GM21528 (cell line): ENCODE measurements around the gene ILK.
A peak's percentile ranks its signal among the peaks of the same experiment; 100 is the strongest.

Source experiments
- ATAC-seq: cut with Tn5 transposase; IDR thresholded peaks from one replicate; pipeline ENCODE4 v1.9.1; 2021; ENCODE audit warnings: mild to moderate bottlenecking, moderate library complexity; ENCODE audit not compliant: unreplicated experiment, low FRiP score

ILK gene

DNA sequence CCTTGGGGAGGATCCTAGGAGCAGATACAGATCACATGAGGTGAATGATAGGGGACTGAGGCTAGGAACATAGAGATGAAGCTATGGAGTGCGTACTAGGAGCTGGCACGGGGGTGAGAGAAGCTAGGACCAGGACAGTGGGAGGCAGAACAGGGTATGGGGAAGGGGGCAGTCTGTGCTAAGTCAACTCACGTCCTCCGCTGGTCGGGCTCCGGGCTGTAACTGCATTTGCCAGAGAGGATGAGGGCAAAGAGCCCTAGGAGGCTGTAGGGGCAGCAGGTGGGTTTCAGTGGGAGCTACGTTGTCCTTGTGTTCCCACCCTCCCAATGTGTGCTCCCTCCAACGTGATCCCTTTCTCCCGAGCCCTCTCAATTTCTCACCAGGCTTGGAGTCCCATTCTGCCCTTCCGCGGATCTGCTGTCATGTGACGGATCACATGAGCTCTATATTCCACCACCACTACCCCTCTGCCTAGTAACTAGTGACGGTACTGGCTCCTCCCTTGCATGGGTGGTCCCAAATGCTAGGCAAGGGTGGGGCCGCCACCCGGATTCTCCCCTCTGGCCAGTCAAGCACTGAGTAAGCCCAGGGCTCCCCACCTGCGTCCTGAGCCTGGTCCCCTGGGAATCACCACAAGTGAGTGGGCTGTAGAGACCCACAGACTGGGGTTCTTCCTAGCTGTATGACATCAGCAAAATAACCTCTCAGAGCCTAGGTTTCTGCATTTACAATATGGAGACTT, 15.6 kb downstream of the ILK start, which contains the start of gene TPP1:
Gene TPP1, minus strand, starts transcription at position 419 of the 742 bp plus-strand sequence. Its CDS starts 22 bp downstream, at position 397.
- peak; percentile 99 for ATAC-seq

DNA sequence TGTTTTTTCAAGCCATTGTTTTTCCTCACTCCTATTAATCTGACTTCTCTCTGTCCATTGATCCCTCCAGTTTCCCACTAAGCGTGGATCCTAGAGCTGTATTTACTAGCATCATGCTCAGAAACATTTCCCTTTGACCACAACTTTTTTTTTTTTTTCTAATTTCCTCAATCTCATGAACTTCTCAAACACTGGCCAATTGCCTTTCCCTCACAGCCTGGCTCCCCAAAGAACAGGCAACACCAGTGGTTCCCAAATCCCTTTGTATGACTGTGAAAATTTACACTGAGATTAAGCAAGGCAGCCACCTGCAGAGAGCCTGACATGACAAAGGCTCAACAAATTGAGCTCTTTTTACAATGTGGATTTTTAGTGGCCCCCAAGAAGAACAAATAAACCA, 17.1 kb downstream of the ILK start:
- no peak for ATAC-seq

DNA sequence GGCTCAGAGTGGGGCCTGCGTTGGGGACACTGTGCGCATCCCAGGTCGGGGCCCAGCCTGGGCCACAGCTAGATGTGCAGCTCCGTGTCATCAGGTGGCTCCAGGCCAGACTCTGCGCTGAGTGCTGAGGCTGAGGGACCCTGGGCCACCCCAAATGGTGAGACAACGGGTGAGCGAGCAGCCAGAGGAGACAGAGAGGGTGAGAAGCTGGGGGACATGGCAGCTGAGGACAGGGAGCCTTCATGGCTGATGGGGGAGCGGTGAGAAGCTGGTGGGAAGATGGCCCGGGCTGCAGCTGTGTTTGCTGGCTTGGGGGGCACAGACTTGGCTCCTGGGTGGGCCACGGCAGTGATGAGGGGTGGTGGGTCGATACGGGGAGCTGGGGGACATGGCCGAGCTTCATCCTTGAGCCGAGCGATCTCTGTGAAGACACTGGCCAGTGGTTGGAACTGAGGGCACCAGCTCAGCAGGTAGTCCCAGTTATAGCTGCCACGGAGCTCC, 18.2 kb downstream of the ILK start:
- ATAC-seq, result no peak

DNA sequence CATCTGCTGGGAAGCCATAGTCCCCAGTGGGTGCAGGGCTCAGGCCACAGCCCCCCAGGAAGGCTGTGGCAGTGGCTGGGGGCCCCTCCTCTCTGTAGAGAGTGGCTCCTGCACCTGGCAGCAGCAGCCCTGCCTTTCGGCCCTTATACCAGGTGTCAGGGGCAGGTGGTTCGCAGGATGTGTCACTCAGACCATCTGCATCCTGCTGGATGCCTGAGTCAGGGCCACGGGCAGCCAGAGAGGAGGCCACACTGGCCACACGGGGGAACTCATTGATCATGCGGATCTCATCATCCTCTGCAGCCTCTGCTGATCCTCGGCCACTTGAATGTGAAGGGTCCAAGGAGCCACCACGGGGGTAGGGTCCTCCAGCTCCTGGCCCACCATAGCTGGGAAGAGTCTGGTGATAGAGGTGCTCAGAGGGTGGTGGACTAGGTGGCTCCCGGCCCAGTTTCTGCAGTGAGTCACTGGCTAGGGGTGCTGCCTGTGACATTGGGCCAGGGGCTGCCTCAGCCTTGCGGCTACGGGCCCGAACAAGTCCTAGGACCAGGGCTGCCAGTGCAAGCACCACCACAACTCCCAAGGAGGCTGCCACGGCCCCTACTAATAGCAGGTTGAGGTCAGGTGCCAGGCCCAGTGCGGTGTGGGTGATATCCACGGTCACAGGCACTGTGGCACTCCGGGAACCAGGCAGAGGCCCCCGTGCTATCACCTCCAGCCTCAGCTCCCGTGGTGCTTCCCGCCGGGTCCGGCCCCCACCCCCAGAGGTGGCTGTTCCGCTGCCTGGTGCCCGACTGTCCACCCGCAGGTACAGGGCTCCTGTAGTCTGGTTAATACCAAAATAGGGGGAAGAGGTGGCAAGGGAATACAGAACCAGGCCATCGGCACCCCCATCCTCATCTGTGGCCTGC, 18.9 kb downstream of the ILK start:
- ATAC-seq, result no peak

DNA sequence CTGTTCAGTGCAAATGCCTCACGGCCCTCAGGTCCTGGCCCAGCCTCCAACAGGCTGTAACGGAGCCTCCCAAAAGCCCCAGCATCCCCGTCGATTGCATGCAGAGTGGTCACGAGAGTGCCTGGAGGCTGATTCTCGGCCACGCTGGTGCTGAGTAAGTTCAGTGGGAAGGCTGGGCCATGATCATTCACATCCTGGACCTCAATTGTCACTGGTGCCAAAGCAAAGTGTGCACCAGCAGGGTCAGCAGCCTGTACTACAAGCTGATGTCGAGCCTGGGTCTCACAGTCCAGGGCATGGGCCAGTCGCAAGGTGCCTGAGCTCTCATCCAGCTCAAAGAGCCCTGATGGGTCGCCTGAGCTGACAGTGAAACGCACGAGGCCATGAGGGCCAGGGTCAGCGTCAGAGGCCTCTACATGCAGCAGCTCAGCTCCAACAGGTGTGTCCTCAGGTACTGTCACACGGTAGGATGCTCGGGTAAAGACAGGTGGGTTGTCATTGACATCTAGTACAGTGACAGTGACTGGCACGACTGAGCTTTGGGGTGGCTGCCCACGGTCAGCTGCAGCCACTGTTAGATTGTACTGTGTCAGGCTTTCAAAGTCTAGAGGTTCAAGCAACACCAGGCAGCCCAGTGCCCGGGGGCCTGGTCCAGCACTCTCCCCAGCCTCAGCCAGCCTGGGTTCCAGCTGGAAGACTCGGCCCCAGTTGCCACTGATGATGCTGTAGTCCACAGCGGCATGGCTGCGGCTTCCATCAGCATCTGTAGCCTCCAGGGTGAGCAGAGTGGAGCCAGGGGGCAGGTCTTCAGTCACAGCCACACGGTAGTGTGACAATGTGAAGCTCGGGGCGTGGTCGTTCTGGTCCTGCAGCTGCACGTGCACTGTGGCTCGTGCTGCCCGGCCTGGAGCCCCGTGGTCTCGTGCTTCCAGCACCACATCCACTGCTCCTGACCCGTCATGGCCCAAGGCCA, 20.1 kb downstream of the ILK start:
- no peak for ATAC-seq

DNA sequence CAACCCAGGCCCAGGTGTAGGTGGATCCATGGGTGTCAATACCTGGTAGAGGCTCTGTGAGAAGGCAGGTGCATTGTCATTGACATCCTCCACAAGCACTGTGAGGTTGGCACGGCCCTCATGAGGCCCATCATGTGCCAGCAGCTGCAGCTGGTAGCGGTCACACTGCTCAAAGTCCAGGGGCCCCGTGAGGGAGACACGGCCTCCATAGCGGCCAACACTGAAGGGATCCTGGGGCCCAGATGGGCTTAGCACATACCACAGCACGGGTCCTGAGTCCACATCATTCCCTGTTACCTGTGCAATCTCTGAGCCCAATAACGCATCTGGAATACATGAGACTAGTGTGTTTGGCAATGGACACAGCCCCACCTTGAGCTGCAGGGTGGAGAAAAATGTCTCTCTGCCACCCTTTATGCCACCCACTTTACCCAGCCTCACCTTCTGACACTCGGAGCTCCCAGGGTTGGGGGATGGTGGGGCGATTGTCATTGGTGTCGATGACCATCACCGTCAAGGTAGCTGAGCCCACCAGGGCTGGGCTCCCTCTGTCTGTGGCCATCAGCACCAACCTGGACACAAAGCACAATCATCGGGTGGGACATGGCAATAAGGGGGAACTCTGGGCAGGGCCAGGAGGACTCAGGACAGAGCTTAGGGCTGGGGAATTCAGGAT, 21.7 kb downstream of the ILK start:
- no peak for ATAC-seq

DNA sequence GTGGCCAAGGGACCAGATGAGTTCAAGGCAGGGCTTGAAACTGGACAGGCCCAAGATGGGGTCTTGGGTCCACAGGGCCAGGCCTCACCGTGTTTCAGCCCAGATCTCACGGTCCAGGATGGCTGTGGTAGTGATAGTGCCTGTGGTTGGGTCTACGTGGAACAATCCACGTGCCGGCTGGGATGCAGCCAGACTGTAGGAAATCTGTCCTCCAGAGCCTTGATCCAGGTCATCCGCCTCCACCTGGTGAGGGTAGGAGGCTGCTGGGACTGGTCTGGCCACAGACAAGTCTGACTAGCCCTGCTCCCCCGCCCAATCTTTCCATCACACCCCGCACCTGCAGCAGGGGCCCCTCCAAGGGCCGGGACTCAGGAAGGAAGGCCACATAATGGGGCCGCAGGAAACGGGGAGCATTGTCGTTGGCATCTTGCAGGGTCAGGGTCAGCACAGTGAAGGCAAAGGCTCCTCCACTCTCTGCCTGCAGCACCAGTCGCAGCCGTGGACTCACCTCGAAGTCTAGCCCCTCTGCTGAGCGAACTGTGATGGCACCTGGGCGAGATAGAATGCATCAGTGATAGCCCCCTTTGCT, 22.4 kb downstream of the ILK start:
- no peak for ATAC-seq

DNA sequence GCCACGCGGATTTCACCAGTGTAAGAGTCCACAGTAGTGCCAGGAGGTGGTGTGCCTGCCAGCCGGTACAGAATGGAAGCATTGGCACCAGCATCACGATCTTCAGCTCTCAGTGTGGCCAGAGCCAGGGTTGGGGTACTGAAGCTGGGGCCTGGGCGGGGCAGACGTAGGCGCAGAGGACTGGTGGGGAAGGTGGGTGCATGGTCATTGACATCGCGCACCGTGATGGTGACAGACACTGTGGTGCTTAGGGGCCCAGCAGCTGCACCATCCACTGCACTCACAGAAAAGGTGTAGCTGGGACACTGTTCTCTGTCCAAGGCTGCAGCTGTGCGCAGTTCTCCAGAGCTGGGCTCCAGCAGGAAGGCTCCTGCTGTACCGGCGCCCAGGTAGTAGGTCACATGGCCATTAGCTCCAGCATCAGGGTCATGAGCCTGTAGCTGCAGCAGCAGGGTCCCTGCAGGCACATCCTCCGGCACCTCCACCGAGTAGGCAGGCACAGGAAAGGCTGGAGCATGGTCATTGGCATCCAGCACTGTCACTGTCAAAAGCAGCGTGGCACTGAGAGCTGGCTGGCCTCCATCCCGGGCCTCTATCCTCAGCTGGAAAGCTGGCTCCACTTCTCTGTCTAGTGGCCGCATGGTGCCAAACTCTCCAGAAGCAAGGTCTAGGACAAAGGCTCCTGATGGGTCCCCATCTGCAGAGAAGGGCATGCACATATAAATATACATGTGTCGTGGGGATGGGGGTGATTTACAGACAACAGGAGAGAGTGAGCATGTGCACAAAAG, 23.6 kb downstream of the ILK start:
- no peak for ATAC-seq

DNA sequence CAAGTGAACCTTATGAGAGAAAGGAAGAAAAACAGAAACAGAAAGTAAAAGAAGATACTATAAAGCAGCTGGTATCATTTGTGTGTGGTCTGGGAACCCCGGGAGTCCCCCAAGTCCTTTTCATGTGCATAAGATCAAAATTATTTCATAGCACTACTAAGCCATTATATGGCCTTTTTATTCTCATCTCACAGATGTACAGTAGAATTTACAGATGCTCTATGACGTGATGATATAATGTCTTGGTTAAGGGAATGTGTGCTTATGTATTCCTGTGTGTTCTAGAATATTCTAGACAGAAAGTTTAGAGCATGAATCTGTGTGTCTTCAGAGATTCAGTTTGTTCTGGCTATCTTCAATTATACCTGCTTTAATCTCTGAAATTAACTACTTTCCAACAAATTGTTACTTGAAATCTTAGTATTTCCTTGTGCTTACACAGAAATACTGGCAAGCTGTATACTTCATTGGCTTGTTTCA, 24.2 kb downstream of the ILK start:
- peak; percentile 79 for ATAC-seq

DNA sequence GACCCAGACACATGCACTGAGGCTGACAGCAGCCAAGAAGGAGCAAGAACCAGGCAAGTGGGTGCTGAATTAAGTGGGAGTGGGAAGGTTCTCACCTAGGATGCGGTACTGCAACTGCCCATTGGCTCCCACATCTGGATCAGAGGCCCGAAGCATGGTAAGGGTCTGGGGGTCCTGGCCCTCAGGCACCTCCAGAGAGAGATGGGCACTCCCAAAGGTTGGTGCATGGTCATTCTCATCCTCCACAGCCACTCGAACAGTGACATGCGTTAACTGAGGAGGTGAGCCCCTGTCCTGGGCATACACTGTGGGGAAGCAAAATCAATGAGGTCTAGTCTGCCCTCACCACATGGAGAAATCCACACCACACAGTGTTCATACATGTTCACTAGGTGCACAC, 25.0 kb downstream of the ILK start:
- no peak for ATAC-seq

DNA sequence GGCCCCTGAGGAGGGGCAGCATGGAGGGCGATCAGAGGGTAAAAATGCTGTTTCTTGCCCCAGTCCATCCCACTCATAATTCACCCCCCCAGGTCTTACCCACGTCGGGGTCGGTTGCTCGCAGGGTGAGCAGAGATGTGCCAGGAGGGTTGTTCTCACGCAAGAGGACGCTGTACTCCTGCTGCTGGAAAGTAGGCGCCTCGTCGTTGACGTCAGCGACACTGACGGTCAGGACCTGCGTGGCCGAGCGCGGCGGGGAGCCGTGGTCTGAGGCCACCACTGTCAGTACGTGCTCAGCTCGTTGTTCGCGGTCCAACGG, 26.0 kb downstream of the ILK start:
- ATAC-seq, result no peak

DNA sequence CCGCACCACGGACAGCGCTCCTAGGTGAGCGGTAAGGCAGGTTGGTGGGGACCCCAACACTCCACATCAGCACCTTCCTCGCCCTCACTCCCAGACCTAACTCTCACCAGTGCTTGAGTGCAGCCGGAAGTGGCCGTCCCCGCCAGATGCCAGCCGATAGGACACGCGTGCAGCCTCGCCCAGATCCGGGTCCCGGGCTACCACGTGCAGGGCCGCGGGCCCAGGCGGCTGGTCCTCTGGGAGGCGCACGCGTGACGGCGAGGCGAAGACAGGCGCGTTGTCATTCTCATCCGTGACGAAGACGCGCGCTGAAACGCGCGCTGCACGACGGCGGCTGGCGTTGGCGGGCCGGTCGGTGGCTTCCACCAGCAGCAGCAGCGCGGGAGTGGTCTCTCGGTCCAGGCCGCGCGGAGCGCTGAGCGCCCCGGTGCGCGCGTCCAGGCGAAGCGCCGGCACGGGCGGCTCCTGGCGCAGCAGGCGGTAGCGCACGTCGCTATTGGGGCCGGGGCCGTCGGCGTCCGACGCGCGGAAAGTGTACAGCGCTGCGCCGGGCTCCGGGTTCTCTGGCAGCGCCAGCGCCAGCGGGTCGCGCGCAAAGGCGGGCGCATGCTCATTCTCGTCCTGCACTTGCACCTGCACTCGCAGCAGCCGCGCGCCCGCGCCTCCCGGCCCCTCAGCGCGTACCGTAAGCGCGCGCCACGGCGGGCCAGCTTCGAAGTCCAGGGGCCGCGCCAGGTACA, 26.5 kb downstream of the ILK start:
- no peak for ATAC-seq

DNA sequence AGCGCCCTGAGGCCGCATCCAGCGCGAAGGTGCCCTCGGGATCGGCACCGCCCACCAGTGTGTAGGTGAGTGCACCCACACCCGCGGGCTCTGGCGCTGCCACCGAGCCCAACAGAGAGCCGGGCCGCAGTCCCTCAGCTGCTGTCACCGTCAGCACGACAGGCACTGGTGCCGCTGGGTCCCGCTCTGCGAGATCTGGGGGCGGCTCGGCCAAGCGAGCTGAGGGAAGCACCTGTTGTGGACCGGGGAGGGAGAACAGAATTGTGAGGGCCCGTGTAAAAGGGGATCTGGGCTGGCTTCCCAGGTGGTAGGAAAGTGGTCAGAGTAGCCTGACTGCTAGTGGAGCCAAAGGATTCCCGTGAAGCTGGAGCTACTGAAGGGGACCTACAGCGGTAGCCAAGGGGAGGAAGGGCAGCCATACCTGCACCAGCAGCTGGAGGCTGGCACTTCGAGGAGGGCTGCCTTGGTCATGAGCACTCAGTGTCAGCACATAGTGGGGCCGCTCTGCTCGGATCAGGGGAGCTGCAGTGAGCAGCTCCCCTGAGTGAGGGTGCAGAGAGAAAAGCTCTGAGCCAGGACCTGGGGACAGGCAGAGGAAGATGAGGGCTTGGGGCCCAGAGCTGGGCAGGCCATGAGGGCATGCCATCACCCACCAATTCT, 27.2 kb downstream of the ILK start:
- ATAC-seq, result no peak

DNA sequence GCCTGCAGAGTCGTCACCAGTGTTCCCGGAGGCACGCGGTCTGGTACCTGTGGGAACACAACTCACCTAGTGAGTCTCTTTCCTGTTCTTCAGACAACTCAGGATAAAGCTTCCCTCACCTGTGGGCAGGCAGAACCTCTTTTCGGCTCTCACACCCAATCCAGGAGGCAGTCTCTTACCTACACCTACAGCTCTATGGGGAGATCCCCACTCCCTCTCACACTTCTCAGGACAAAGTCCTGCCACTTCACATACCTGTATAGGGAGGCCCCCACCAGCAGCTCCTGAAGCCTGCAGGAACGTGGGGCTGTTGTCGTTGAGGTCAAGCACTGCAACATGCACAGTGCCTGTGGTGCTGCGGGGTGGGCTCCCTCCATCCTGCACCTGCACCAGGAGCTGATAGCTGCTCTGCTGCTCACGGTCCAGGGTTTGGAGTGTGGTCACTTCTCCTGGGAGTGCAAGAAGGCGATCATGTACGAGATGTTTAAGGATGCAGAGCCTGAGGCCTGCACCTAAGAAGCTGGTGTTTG, 27.9 kb downstream of the ILK start:
- ATAC-seq, result no peak

DNA sequence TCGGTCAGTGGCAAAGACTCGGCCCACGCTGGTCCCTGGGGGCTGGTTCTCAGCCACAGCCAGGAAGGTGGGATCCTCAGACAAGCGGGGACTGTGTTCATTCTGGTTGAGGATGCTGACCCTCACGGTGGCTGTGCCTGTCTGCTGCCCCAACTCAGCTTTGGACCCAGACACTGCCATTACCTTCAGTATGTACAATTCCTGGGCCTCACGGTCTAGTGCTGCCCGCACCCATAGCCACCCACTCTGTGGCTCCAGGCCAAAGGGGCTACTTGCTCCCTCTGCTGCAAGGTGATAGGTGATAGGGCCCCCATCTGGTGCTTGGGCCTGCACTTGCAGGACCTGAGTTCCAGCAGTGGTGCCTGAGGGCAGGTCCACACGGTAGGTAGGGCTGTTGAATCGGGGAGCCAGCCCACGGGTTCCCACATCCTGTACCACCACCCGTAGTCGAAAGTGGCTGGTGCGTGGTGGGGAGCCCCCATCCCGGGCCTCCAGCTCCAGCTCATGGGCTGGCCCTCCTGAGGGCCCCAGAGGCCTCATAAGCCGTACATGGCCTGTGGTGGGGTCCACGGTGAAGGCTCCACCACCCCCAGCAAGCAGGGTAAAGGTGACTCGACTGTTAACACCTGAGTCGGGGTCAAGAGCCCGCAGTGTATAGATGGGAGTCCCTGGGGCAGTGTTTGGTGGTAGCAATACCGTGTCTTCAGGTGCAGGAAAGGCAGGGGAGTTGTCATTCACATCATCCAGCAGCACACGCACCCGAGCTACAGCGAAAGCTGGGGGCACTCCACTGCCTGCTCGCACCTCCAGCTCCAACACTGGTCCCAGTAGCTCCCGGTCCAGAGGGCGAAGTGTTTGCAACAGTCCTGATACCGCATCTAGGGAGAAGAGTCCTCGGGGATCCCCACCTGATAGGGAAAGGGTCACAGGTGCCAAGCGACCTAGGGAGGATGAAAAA, 28.8 kb downstream of the ILK start:
- ATAC-seq, result no peak
